ENCODE data around the gene PLD1. TPM values are rescaled to one million over a fixed set of nuclear protein-coding genes. Genes with fewer than 3 reads are reported as not detected.

PLD1 gene
- total RNA-seq, 2 donors from 2014 or later = 51.3 to 95.2 TPM

DNA sequence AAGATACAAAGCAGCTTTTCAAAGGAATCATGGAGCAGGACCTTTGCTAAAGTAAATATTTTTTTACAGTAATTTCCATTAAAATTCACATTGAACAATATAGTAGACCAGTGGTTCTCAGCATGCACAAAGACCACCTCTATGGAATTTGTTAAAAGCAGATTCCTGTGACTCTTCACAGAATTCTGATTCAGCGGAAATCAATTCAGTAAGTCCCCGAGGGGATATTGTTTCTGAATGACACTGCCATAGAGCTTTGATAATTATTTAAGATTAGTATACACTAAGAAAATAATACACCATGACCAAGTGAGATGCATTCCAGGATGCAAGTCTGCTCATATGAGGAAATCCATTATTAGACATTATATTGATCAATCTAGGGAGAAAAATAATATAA lies 188.2 kb downstream of the PLD1 start:
- Histone ChIP-seq H3K27ac (no peak overlapping the region), H3K9me3 (no peaks in the 10 kb centered on the region), H3K4me3 (no peak overlapping the region), H3K4me1 (ENCODE audit: control insufficient read depth in 1 of 2, low read depth in 2 of 2) (no peaks in the 10 kb centered on the region), H3K27me3 (replicated peaks; ENCODE audit: insufficient read depth) (no peaks in the 10 kb centered on the region), H3K36me3 (peaks cover 3% of the 10 kb centered on the region)
- no peak for ATAC-seq (ENCODE audit: insufficient number of reproducible peaks, low FRiP score, low read depth)
- DNase-seq (ENCODE audit: low spot score) = no peak
- TF ChIP-seq, protein P1, sequence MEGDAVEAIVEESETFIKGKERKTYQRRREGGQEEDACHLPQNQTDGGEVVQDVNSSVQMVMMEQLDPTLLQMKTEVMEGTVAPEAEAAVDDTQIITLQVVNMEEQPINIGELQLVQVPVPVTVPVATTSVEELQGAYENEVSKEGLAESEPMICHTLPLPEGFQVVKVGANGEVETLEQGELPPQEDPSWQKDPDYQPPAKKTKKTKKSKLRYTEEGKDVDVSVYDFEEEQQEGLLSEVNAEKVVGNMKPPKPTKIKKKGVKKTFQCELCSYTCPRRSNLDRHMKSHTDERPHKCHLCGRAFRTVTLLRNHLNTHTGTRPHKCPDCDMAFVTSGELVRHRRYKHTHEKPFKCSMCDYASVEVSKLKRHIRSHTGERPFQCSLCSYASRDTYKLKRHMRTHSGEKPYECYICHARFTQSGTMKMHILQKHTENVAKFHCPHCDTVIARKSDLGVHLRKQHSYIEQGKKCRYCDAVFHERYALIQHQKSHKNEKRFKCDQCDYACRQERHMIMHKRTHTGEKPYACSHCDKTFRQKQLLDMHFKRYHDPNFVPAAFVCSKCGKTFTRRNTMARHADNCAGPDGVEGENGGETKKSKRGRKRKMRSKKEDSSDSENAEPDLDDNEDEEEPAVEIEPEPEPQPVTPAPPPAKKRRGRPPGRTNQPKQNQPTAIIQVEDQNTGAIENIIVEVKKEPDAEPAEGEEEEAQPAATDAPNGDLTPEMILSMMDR (IDR thresholded peaks at IDR 0.05) = no peak

DNA sequence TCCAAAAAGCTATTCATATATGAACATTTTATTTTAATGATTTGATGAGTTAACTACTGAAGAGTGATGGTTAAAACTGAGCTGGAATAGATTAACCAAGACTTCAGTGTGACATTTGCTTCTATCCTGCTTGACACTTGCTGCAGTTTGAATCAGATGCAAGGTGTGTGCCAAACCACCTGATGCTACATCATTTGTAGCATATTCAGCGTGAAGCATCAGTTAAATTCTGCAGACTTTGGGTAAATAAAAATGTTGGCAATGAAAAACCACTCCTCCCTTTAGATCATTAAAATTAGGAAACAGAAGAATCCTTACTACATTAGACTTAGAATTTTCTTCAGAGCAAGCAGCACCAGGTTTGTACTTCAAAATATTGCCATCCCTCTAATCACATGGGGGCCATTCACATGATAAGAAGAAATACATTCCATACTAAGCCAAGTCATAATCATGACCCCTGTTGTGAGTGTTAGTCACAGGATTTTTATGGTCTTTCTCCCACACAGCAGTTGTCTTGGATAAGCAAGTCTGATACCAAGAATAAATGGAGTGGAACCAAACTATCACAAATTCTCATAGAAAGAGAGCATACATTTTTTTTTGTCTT lies 189.4 kb downstream of the PLD1 start:
- DNase-seq (ENCODE audit: low spot score) = no peak
- Histone ChIP-seq H3K36me3 (peaks cover 3% of the 10 kb centered on the region), H3K9me3 (no peaks in the 10 kb centered on the region), H3K27me3 (replicated peaks; ENCODE audit: insufficient read depth) (no peaks in the 10 kb centered on the region), H3K27ac (no peak overlapping the region), H3K4me1 (ENCODE audit: control insufficient read depth in 1 of 2, low read depth in 2 of 2) (no peaks in the 10 kb centered on the region), H3K4me3 (no peak overlapping the region)
- no peak for ATAC-seq (ENCODE audit: insufficient number of reproducible peaks, low FRiP score, low read depth)
- TF ChIP-seq, protein P1 (IDR thresholded peaks at IDR 0.05) = no peak

DNA sequence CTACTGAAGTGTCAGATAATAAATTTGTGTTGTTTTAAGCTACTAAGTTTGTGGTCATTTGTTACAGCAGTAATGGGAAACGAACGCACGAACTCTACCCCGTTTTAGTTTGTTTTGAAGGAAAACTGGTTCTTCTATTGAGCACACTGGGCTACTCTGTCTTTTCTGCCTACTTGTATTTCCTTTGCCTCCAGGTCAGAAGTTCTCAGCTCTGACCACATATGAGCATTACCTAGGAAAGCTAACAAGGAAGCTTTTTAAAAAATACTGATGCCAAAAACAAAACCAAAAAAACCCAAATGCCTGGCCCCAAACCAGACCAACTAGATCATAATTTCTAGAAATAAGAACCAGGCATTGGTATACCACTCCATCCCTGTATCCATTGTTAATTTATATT lies 193.5 kb downstream of the PLD1 start:
- H3K4me3 ChIP-seq = no peak overlapping the region
- H3K9me3 ChIP-seq = no peaks in the 10 kb centered on the region
- H3K27ac ChIP-seq = no peak overlapping the region
- H3K27me3 ChIP-seq (replicated peaks; ENCODE audit: insufficient read depth) = no peaks in the 10 kb centered on the region
- ATAC-seq (ENCODE audit: insufficient number of reproducible peaks, low FRiP score, low read depth) (no peak), DNase-seq (ENCODE audit: low spot score) (no peak)
- TF ChIP-seq, protein P1 (IDR thresholded peaks at IDR 0.05) = no peak
- peaks cover 3% of the 10 kb centered on the region for H3K36me3 ChIP-seq
- peaks cover 0 to 12% of the 10 kb centered on the region in 2 donors for H3K4me1 ChIP-seq (ENCODE audit: control insufficient read depth in 1 of 2, low read depth in 2 of 2)

DNA sequence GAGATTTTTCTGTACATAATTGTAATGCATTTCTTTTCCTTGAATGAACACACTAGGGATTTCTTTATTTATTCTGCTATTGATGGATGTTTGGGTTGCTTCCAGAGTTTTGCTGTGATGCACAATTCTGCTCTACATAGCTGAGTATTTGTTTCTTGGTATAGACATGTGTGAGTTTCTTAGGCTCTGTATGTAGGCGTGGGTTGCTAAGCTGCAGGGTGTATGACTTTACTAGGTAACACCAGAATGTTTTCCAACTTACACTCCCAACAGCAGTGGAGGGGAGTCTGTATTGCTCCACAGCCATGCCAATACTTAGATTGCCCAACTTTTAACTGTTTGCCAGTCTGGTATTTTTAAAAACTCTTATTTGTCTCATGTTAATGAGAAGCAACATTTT lies 194.6 kb downstream of the PLD1 start:
- TF ChIP-seq, protein P1 (IDR thresholded peaks at IDR 0.05) = no peak
- peaks cover 3% of the 10 kb centered on the region for H3K36me3 ChIP-seq
- no peak overlapping the region for H3K27ac ChIP-seq
- H3K9me3 ChIP-seq = no peaks in the 10 kb centered on the region
- peaks cover 0 to 12% of the 10 kb centered on the region in 2 donors for H3K4me1 ChIP-seq (ENCODE audit: control insufficient read depth in 1 of 2, low read depth in 2 of 2)
- no peaks in the 10 kb centered on the region for H3K27me3 ChIP-seq (replicated peaks; ENCODE audit: insufficient read depth)
- ATAC-seq (ENCODE audit: insufficient number of reproducible peaks, low FRiP score, low read depth) (no peak), DNase-seq (ENCODE audit: low spot score) (no peak)
- H3K4me3 ChIP-seq = no peak overlapping the region

DNA sequence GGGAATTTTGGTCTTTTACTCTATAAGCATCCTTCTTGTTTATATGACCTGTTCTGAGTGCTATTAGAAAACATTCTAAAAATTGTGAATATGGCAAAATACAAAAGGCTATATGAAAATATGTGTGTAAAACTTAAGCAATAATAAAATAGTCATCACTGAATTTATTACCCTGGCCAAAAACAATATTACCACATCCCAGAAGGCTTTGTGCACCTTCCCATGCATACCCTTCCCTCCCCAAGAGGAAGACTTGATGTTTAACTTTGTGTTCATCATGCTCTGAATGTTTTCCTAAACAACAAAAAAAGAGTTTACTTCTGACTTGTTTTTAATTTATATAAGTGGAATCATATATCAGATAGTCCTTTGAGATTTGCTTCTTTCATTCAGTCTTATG lies 195.0 kb downstream of the PLD1 start:
- Histone ChIP-seq H3K36me3 (peaks cover 3% of the 10 kb centered on the region), H3K4me1 (ENCODE audit: control insufficient read depth in 1 of 2, low read depth in 2 of 2) (peaks cover 0 to 12% of the 10 kb centered on the region in 2 donors), H3K4me3 (no peak overlapping the region), H3K27me3 (replicated peaks; ENCODE audit: insufficient read depth) (no peaks in the 10 kb centered on the region), H3K9me3 (no peaks in the 10 kb centered on the region), H3K27ac (no peak overlapping the region)
- ATAC-seq (ENCODE audit: insufficient number of reproducible peaks, low FRiP score, low read depth) (no peak), DNase-seq (ENCODE audit: low spot score) (no peak)
- TF ChIP-seq, protein P1 (IDR thresholded peaks at IDR 0.05) = no peak

Measured in thoracic aorta (tissue), 2 donors.